Natural killer cell treated with Interleukin-12 subunit alpha and Interleukin-12 subunit beta and Interleukin-15 and Interleukin-18, amount 100 ng/mL, for 72 hours (primary cell): ENCODE measurements around the gene KIAA1217. TPM values are rescaled to one million over a fixed set of nuclear protein-coding genes. Genes with fewer than 3 reads are reported as not detected.

Experiments
- ATAC-seq, 2 donors: fragments of 150-1000 bp; cut with Tn5 transposase in 1 of 2; sonication (Bioruptor Pico), chemical (Tn5 transposase) in 1 of 2; 2 replicates each; pipeline ENCODE4 v1.10.0; 2021
- DNase-seq: peaks from one replicate; pipeline ENCODE4 v3.0.0; 2022; ENCODE audit warnings: low spot score
- H3K27ac Mint-ChIP-seq, 2 donors: 1 replicate in 1 of 2; 2 replicates in 1 of 2; pipeline ENCODE4 v1.8.0; 2022; ENCODE audit warnings: mixed read lengths in 2 of 2, mild to moderate bottlenecking in 1 of 2, moderate library complexity in 1 of 2
- H3K27me3 Mint-ChIP-seq, 2 donors: 1 replicate in 1 of 2; 2 replicates in 1 of 2; pipeline ENCODE4 v1.8.0; 2022; ENCODE audit warnings: mixed read lengths in 2 of 2
- H3K36me3 Mint-ChIP-seq: one replicate; pipeline ENCODE4 v1.8.0; 2022; ENCODE audit warnings: mixed read lengths
- H3K4me1 Mint-ChIP-seq, 2 donors: 1 replicate in 1 of 2; 2 replicates in 1 of 2; pipeline ENCODE4 v1.8.0; 2022; ENCODE audit warnings: low read depth in 2 of 2, mixed read lengths in 2 of 2, mild to moderate bottlenecking in 1 of 2
- H3K4me3 Mint-ChIP-seq: one replicate; pipeline ENCODE4 v1.8.0; 2022; ENCODE audit warnings: mixed read lengths
- H3K9me3 Mint-ChIP-seq: 2 replicates; pipeline ENCODE4 v1.8.0; 2022; ENCODE audit warnings: mixed read lengths
- total RNA-seq, 2 donors: library from RNA; stranded (reverse); gene quantifications; one replicate each; pipeline ENCODE4 v1.2.3, GENCODE V29; 2022

KIAA1217 gene
- total RNA-seq, 2 donors from 2014 or later, result 1.0 to 2.3 TPM

DNA sequence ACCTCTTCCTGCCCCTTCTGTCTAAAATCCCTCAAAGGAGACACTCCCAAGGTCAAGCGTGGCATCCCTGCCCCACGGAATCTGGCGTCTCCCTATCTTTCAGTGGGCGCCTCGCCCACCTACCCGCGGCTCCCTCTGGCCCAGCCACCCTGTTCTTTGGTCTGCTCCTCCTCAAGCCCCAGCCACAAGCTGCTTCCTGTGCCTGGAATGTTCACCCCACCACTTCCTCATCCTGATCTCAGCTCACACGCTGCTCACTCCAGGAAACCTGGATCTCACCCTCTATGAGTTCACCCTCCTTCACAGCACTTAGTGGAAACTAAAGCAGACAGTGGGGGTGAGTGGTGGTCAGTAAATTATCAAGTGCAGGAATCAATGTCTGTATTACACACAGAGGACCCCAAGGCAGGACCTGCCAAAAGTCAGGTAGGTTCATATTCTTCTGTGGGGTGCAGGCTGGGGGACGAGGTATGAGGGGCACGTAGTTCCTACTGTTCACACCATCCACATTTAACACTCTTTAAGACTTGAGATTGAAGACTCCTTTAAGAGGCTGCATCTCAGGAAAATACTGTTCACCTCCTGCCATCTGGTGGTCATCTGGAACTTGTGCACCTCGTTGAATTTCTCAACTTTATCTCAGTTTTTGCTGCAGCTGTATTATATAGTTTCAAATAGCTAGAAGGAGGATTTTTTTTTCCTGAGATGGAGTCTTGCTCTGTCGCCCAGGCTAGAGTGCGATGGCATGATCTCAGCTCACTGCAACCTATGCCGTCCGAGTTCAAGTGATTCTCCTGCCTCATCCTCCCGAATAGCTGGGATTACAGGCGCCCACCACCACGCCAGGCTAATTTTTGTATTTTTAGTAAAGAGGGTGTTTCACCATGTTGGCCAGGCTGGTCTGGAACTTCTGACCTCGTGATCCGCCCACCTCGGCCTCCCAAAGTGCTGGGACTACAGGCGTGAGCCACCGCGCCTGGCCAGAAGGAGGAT lies 348.1 kb downstream of the KIAA1217 start:
- peaks cover 7 to 14% of the 10 kb centered on the region in 2 donors for H3K27me3 Mint-ChIP-seq
- H3K4me3 Mint-ChIP-seq, result no peak overlapping the region
- H3K27ac Mint-ChIP-seq, result no peak overlapping the region
- peaks cover 5 to 9% of the 10 kb centered on the region in 2 donors for H3K4me1 Mint-ChIP-seq
- H3K36me3 Mint-ChIP-seq, result no peaks in the 10 kb centered on the region
- DNase-seq, result no peak
- peak in 1 of 2 donors; percentile 11 for ATAC-seq
- H3K9me3 Mint-ChIP-seq, result no peaks in the 10 kb centered on the region

DNA sequence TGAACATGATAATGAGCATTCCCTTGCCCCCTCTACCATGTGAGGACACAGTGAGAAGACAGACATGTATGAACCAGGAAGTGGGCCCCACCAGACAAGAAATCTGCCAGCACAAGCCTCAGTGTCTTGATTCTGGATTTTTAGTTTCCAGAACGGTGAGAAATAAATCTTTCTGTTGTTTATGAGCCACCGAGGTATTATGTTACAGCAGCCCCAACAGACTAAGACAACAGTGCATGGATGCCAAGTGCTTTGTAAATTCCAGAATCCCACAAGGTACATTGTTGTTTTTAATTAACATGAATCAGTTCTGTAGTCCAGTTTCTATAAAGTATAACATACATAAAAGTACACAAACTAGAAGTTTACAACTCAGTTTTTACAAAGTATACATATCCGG lies 352.5 kb downstream of the KIAA1217 start:
- Mint-ChIP-seq H3K9me3 (no peaks in the 10 kb centered on the region), H3K4me1 (peaks cover 5 to 6% of the 10 kb centered on the region in 2 donors), H3K36me3 (no peaks in the 10 kb centered on the region), H3K4me3 (no peak overlapping the region), H3K27ac (no peak overlapping the region), H3K27me3 (peaks cover 3 to 12% of the 10 kb centered on the region in 2 donors)
- no peak for ATAC-seq
- DNase-seq, result no peak

DNA sequence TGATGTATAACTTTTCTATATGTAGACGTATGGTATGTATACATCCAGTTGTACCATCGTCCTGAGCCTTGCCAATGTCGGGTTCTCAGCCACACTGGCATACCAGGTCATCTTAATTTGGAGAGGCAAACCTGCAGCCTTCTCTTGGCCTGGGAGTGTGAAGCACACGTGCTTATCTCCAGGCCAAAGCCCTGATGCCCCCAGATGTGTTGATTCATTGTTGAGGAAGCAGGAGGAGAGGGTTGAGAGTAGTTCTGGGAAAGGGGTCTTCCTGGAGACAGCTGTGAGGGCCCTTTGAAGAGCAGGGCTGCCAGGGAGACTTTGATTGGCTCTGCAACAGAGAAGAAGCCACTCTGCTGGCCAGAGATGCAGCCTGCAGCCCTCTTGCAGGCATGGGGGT lies 359.1 kb downstream of the KIAA1217 start:
- Mint-ChIP-seq H3K27me3 (peaks cover 12 to 29% of the 10 kb centered on the region in 2 donors), H3K27ac (no peak overlapping the region), H3K4me1 (no peaks in the 10 kb centered on the region), H3K4me3 (no peak overlapping the region), H3K36me3 (no peaks in the 10 kb centered on the region), H3K9me3 (no peaks in the 10 kb centered on the region)
- no peak for ATAC-seq
- DNase-seq, result no peak

DNA sequence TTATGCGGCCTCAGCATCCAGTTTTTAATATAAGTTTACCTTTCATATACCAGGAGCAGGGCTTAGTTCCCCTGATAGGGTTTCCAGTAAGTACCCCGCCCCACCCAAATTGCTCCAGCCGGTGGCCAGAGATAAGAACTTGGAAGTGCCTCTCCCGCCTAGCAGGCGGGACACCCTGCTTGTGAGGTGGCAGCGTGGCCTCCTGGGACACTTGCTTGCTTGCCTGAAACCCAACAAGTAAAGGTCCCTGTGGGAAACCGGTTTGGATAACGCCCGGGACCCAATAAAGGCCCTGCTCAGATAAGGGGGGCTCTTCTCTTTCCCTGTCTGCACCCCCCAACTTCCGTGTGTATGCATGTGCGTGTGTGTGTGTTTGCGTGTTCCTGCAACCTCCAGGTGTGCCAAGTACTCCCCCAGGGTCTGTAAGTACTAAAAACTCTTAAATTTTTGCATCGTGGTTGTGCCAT lies 360.4 kb downstream of the KIAA1217 start:
- H3K27ac Mint-ChIP-seq, result no peak overlapping the region
- ATAC-seq, result no peak
- H3K4me1 Mint-ChIP-seq, result no peaks in the 10 kb centered on the region

DNA sequence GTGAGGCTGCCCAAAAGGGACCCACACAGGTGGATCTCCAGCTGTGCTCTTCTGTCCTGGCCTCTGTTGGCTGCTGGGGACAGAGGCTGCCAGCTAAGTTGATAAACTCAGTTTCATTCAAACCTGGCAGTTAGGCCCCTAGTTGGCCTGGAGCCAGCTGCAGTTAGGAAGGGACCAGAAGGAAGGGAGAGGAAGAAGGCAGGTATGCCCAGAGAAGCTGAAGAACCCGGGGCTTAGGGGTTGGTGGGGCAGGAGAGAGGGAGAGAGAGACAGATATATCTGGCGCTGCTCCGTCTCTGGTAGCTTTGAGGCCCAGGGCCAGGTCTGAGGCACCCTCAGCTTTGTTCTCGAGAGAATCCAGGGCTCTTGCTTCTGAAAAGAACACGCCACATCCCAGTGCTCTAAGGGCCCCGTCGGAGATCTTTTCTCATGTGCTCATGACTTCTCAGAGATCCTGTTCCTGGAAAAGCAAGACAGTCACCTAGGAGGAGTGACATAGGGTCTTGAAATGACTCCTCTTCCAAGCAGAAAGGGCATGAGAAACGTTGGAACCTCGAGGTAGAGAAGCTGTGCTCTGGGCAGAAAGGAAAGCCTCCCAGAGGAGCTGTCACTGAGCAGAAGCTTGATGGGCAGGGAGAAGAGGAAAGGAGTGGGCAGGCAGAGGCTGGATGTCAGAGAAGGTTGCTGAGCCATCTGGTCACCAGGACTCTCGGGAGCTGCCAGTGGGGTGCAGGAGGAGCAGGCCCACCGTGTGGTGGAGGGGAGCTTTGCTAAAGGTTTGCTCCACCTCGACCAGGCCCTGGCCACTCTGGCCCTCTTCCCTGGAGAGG lies 361.1 kb downstream of the KIAA1217 start:
- Mint-ChIP-seq H3K4me3 (no peak overlapping the region), H3K27ac (no peak overlapping the region), H3K27me3 (peaks cover 19 to 25% of the 10 kb centered on the region in 2 donors)

More for the DNA sequence above, 360.4 kb downstream of the KIAA1217 start:
- Mint-ChIP-seq H3K9me3 (no peaks in the 10 kb centered on the region), H3K36me3 (no peaks in the 10 kb centered on the region), H3K27me3 (peaks cover 14 to 25% of the 10 kb centered on the region in 2 donors), H3K4me3 (no peak overlapping the region)
- no peak for DNase-seq

DNA sequence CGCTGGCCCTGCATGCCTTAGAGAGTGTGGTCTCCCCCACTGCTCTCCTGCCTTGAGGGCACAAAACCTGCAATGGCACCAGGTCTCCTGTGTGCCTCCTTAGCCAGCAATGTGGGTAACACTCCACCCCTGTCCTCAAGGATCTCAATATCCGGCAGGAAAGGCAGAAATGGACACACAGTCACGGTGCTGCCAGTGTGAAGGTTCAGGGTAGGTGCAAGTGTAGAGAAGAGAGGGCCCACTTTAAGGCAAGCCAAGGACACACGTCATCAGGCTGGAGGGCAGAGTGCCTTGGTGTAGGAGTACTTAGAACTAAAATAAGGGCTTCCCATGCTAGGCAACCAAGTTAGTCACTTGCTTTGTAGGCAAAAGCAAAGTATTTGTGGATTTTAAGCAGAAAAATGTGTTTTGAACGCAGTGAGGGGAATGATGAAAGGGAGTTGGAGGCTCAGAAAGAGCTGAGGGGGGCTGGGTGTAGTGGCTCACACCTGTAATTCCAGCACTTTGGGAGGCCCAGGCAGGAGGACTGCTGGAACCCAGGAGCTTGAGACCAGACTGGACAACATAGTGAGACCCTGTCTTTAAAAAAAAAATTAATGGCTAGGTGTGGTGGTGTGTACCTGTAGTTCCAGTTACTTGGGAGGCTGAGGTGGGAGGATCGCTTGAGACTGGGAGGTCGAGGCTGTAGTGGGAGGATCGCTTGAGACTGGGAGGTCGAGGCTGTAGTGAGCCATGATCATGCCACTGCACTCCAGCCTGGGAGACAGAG lies 361.9 kb downstream of the KIAA1217 start:
- Mint-ChIP-seq H3K4me1 (peaks cover 0 to 5% of the 10 kb centered on the region in 2 donors), H3K9me3 (no peaks in the 10 kb centered on the region), H3K4me3 (no peak overlapping the region), H3K27me3 (peaks cover 24 to 32% of the 10 kb centered on the region in 2 donors), H3K27ac (no peak overlapping the region), H3K36me3 (no peaks in the 10 kb centered on the region)
- ATAC-seq, result no peak
- DNase-seq, result no peak

More for the DNA sequence above, 361.1 kb downstream of the KIAA1217 start:
- DNase-seq (no peak), ATAC-seq (peak in 1 of 2 donors; percentile 37)
- H3K4me1 Mint-ChIP-seq, result peaks cover 0 to under 1% of the 10 kb centered on the region in 2 donors
- no peaks in the 10 kb centered on the region for H3K36me3 Mint-ChIP-seq
- H3K9me3 Mint-ChIP-seq, result no peaks in the 10 kb centered on the region

DNA sequence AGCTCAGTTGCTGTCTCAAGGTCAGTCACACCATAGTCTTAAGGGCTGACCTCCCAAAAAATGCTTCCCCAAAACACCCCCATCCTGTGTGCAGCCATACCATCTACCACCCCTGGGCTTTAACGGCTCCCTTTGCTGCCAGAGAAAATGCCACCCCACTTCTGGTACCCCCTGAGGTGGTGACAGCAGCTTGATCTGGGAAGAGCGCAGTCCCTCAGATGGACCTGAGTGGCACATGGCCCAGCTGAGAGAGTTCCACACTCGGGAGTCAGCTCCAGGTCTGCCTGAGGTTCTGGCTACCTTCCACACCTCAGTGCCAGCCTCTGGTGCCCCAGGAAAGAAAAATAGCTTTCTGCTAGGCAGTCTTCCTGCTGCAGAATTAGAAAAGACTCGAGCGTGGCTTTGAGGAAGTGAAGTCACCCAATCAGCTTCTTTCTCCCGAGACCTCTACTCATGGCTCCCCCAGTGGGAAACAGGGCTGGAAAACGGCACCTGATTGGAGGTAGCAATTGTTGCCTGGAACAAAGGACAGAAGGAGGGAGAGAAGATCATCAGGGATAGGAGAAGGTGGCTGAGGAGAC lies 363.0 kb downstream of the KIAA1217 start:
- Mint-ChIP-seq H3K27me3 (peaks cover 28 to 40% of the 10 kb centered on the region in 2 donors), H3K27ac (no peak overlapping the region), H3K4me3 (no peak overlapping the region), H3K36me3 (no peaks in the 10 kb centered on the region), H3K4me1 (peaks cover 0 to 5% of the 10 kb centered on the region in 2 donors), H3K9me3 (no peaks in the 10 kb centered on the region)
- DNase-seq (no peak), ATAC-seq (no peak)

DNA sequence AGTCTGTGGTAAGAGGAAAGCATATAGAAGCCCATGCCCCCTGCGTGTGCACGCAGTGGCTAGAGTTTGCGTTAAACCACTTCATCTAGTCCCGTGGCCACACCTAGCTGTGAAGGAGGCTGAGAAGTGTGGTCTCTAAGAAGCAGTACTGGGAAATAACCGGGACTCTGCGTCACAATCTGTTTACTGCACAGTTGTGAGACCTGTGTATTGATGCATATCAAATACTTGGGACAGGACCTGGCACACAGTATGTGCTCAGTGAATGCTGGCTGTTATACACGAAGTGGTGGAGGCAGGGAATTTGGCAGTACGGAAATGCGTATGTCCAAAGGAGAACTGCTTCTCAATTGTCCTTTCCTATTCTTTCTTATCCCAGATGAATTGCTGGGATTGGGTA lies 365.2 kb downstream of the KIAA1217 start:
- Mint-ChIP-seq H3K4me3 (no peak overlapping the region), H3K9me3 (no peaks in the 10 kb centered on the region), H3K27ac (no peak overlapping the region), H3K36me3 (no peaks in the 10 kb centered on the region), H3K4me1 (peaks cover 0 to 5% of the 10 kb centered on the region in 2 donors), H3K27me3 (peaks cover 32 to 47% of the 10 kb centered on the region in 2 donors)
- ATAC-seq, result no peak
- DNase-seq, result no peak

DNA sequence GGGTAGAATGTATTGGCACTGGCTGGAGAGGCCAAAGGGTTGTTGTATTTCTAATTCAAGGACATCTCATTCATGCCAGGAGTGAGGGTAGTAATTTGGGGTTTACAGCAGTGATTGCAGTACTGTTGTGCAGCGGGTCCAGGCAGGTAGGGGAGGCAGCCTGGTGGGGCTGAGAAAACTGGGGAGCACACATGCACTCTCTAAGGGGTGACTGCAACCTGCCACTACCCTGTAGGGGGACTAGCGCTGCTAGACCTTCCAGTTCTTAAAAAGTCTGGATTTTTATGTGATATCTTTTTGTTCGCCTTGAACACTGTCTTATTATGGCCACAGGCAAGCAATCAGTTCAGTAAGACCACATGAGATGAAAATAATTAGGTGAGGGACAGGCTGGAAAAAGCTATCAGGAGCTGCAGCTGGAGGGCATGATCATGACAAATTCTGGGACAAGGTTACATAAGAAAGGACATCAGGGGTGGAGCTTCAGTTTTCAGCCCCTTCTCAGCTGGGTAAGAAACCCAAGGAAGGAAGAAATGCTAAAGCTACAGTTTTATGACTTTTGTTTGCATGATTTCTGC lies 365.7 kb downstream of the KIAA1217 start:
- no peak overlapping the region for H3K27ac Mint-ChIP-seq
- no peaks in the 10 kb centered on the region for H3K36me3 Mint-ChIP-seq
- peaks cover 0 to 5% of the 10 kb centered on the region in 2 donors for H3K4me1 Mint-ChIP-seq
- no peak overlapping the region for H3K4me3 Mint-ChIP-seq
- peaks cover 31 to 47% of the 10 kb centered on the region in 2 donors for H3K27me3 Mint-ChIP-seq
- DNase-seq (no peak), ATAC-seq (no peak)
- no peaks in the 10 kb centered on the region for H3K9me3 Mint-ChIP-seq

DNA sequence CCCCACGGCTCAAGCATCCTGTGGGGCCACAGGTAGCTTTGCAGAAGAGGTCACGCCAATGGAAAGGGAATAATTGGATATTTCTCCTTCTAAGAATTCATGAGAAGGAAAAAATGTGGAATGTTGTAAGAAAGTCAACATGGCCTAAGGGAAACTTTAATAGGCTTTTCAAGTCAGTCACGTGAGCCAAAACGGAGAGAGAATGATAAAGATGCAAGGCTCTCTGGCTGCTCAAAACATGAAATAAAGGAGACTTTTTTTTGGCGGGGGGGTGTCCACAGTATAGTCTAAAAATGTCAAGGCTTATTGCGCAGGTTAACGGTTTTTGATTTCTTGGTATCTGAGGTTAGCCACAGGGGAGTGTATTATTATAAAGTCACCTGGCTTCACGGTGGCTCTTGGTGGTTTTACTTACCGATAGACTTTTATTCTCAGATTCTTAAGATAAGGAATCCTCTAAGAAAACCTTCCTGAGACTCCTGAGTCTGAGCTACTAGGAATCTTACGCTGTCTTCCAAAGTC lies 366.6 kb downstream of the KIAA1217 start:
- ATAC-seq, result no peak
- no peak overlapping the region for H3K27ac Mint-ChIP-seq
- no peak for DNase-seq
- no peaks in the 10 kb centered on the region for H3K36me3 Mint-ChIP-seq
- peaks cover 0 to 5% of the 10 kb centered on the region in 2 donors for H3K4me1 Mint-ChIP-seq
- H3K4me3 Mint-ChIP-seq, result no peak overlapping the region
- H3K27me3 Mint-ChIP-seq, result peaks cover 29 to 43% of the 10 kb centered on the region in 2 donors
- H3K9me3 Mint-ChIP-seq, result no peaks in the 10 kb centered on the region

DNA sequence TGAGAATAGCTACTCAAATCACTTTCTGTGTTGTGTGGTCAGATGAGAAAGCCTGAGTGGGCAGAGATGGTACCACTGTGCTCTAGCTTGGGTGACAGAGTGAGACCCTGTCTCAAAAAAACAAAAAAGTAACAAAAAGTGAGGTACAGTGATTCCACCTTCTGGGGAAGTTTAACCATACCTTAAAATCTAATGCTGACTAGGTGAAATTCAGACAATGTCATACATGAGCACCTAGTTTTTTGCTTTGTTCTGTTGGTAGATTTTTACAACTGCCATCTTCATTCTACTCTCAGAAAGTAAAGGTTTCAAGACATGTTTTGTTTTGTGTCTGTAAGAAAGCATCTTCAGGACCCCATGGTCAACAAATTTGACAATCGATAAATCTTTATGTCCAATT lies 370.5 kb downstream of the KIAA1217 start:
- H3K4me1 Mint-ChIP-seq, result peaks cover 0 to 5% of the 10 kb centered on the region in 2 donors
- peaks cover 17 to 26% of the 10 kb centered on the region in 2 donors for H3K27me3 Mint-ChIP-seq
- peaks cover 6% of the 10 kb centered on the region for H3K36me3 Mint-ChIP-seq
- no peak overlapping the region for H3K27ac Mint-ChIP-seq
- no peak for DNase-seq
- H3K4me3 Mint-ChIP-seq, result no peak overlapping the region
- H3K9me3 Mint-ChIP-seq, result no peaks in the 10 kb centered on the region
- no peak for ATAC-seq

DNA sequence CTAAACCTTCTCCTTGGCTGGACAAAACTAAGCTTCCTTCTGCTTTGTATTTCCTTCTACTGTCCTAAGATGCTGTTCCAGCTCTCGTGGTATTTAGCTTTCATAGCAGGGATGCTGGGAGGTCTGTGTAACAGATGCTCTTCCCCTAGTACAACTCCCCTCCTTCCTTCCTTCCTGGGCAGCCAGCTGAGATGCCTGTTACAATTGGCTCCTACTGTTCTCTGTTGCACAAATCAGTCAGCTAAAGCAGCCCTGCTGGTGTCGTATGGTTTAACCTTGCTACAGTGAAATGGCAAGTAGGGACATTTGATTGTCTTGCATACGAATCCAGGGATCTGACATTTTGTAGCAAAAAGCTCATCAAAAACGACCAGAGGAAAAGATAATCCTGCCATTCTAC lies 371.0 kb downstream of the KIAA1217 start:
- ATAC-seq (no peak), DNase-seq (no peak)
- H3K27me3 Mint-ChIP-seq, result peaks cover 13 to 24% of the 10 kb centered on the region in 2 donors
- H3K4me1 Mint-ChIP-seq, result peaks cover 0 to 5% of the 10 kb centered on the region in 2 donors
- peaks cover 6% of the 10 kb centered on the region for H3K36me3 Mint-ChIP-seq
- H3K27ac Mint-ChIP-seq, result no peak overlapping the region
- H3K9me3 Mint-ChIP-seq, result no peaks in the 10 kb centered on the region
- H3K4me3 Mint-ChIP-seq, result no peak overlapping the region
